Measurements from ENCODE around the gene EPSTI1.

DNA sequence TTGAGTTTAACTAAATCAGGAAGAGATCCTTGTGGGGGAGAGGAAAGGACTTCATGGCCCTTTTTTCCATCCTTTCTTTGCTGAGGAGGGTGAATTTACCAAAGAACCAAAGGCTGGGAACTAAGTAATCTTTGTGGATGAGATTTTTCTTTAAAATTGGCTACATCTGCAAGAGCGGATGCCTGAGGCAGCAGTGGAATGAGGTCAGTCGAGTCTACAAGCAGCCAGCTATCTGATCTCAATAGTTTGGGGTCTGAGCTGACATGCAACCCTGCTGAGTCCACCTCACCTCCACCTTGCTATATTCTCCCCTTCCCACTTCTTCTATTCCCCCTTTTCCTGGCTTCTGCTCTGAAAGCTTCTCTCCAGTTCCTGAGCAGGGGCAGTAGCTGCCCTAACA, 27.8 kb upstream of the EPSTI1 start:
- TF ChIP-seq, protein P1, sequence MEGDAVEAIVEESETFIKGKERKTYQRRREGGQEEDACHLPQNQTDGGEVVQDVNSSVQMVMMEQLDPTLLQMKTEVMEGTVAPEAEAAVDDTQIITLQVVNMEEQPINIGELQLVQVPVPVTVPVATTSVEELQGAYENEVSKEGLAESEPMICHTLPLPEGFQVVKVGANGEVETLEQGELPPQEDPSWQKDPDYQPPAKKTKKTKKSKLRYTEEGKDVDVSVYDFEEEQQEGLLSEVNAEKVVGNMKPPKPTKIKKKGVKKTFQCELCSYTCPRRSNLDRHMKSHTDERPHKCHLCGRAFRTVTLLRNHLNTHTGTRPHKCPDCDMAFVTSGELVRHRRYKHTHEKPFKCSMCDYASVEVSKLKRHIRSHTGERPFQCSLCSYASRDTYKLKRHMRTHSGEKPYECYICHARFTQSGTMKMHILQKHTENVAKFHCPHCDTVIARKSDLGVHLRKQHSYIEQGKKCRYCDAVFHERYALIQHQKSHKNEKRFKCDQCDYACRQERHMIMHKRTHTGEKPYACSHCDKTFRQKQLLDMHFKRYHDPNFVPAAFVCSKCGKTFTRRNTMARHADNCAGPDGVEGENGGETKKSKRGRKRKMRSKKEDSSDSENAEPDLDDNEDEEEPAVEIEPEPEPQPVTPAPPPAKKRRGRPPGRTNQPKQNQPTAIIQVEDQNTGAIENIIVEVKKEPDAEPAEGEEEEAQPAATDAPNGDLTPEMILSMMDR (IDR thresholded peaks at IDR 0.05) = no peak
- TF ChIP-seq ZFX (IDR thresholded peaks at IDR 0.05; ENCODE audit: borderline replicate concordance) = no peak
